ENCODE results near the gene TLE6. TPM values are rescaled to one million over a fixed set of nuclear protein-coding genes. Genes with fewer than 3 reads are reported as not detected.
"Not testable (repeated sequence)": the region's sequence is repeated elsewhere in the genome, so short reads cannot be mapped to it uniquely, and the experiment has no call there.

Gene TLE6
- total and polyA plus RNA-seq, 4 donors: 0.47 to 2.8 (median 1.2) TPM

DNA sequence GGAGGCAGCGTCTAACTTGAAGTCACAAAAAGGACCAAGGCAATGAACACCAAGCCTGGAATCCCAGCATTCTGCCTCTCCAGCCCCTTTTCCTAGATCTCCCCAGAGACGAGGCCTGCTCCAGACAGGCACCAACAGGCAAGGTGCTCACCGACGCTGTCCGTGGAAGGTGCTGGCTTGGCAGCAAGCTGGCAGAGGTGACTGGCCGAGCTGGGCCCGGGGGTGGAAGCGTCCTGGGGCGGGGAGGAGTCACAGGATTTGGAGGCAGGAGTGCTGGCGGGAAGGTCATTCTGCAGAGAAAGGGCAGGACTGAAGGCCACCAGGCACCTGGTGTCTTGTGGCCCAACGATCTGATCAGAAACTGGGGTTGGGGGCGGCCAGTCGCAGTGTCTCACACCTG lies 33.5 kb downstream of the TLE6 start:
- 91% methylated on average over 13 of the region's 13 CpGs for WGBS
- H3K27ac ChIP-seq (ENCODE audit: low read depth in 1 of 2, low read length in 2 of 2): no peak overlapping the region
- no peak for TF ChIP-seq TAF1 (conservative IDR thresholded peaks at IDR 0.05)
- TF ChIP-seq FOXA2 (IDR thresholded peaks at IDR 0.05): no peak
- no peak for TF ChIP-seq GABPA (IDR thresholded peaks at IDR 0.05 in 1 of 2, conservative IDR thresholded peaks at IDR 0.05 in 1 of 2)
- TF ChIP-seq ATF3 (IDR thresholded peaks at IDR 0.05): no peak
- TF ChIP-seq RXRA (IDR thresholded peaks at IDR 0.05): no peak
- no peak for TF ChIP-seq HNF4G (IDR thresholded peaks at IDR 0.05)
- no peak for TF ChIP-seq JUND (IDR thresholded peaks at IDR 0.05)
- no peak for TF ChIP-seq RAD21 (IDR thresholded peaks at IDR 0.05)
- no peak for TF ChIP-seq REST (IDR thresholded peaks at IDR 0.05)
- TF ChIP-seq, protein P1, sequence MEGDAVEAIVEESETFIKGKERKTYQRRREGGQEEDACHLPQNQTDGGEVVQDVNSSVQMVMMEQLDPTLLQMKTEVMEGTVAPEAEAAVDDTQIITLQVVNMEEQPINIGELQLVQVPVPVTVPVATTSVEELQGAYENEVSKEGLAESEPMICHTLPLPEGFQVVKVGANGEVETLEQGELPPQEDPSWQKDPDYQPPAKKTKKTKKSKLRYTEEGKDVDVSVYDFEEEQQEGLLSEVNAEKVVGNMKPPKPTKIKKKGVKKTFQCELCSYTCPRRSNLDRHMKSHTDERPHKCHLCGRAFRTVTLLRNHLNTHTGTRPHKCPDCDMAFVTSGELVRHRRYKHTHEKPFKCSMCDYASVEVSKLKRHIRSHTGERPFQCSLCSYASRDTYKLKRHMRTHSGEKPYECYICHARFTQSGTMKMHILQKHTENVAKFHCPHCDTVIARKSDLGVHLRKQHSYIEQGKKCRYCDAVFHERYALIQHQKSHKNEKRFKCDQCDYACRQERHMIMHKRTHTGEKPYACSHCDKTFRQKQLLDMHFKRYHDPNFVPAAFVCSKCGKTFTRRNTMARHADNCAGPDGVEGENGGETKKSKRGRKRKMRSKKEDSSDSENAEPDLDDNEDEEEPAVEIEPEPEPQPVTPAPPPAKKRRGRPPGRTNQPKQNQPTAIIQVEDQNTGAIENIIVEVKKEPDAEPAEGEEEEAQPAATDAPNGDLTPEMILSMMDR (IDR thresholded peaks at IDR 0.05; ENCODE audit: low read depth, low read length, missing input control): no peak
- no peak for TF ChIP-seq EGR1 (IDR thresholded peaks at IDR 0.05; ENCODE audit: low read depth in 2 of 2)
- TF ChIP-seq SP1 (IDR thresholded peaks at IDR 0.05): no peak
- no peak for TF ChIP-seq ZBTB33 (IDR thresholded peaks at IDR 0.05)
- TF ChIP-seq NR2F2 (IDR thresholded peaks at IDR 0.05): no peak
- TF ChIP-seq MAX (IDR thresholded peaks at IDR 0.05): no peak
- TF ChIP-seq HNF4A (conservative IDR thresholded peaks at IDR 0.05): no peak
- no peak for TF ChIP-seq FOXA1 (IDR thresholded peaks at IDR 0.05)
- H3K4me3 ChIP-seq (ENCODE audit: low read depth in 1 of 3, low read length in 3 of 3): no peak overlapping the region
- no peaks in the 10 kb centered on the region for H3K27me3 ChIP-seq (ENCODE audit: control insufficient read depth in 4 of 4, insufficient read depth in 4 of 4, low read length in 3 of 4)
- H3K9ac ChIP-seq (ENCODE audit: low read depth in 1 of 2, low read length in 2 of 2): no peak overlapping the region
- H3K36me3 ChIP-seq (ENCODE audit: control insufficient read depth in 4 of 4, insufficient read depth in 3 of 4, low read depth in 1 of 4, low read length in 3 of 4): peaks cover 0 to 18% (median 2%) of the 10 kb centered on the region in 4 donors
- DNase-seq (ENCODE audit: low spot score): no peak
- no peaks in the 10 kb centered on the region for H3K9me3 ChIP-seq (ENCODE audit: control insufficient read depth in 4 of 4, low read length in 3 of 4)
- no peaks in the 10 kb centered on the region for H3K4me1 ChIP-seq (ENCODE audit: control insufficient read depth in 4 of 4, insufficient read depth in 4 of 4, low read length in 3 of 4)

GRCh38 chr19:3012059-3012458 lies 34.7 kb downstream of the TLE6 start:
- 90% methylated on average over 13 of the region's 13 CpGs for WGBS
- H3K27ac ChIP-seq (ENCODE audit: low read depth in 1 of 2, low read length in 2 of 2); H3K27me3 ChIP-seq (ENCODE audit: control insufficient read depth in 4 of 4, insufficient read depth in 4 of 4, low read length in 3 of 4); H3K9ac ChIP-seq (ENCODE audit: low read depth in 1 of 2, low read length in 2 of 2); H3K4me1 ChIP-seq (ENCODE audit: control insufficient read depth in 4 of 4, insufficient read depth in 4 of 4, low read length in 3 of 4); H3K4me3 ChIP-seq (ENCODE audit: low read depth in 1 of 3, low read length in 3 of 3); DNase-seq (ENCODE audit: low spot score); H3K9me3 ChIP-seq (ENCODE audit: control insufficient read depth in 4 of 4, low read length in 3 of 4): not testable (repeated sequence)
- peaks cover 0 to 18% (median 2%) of the 10 kb centered on the region in 4 donors for H3K36me3 ChIP-seq (ENCODE audit: control insufficient read depth in 4 of 4, insufficient read depth in 3 of 4, low read depth in 1 of 4, low read length in 3 of 4)

All from liver (tissue), 9 donors.